CD4-positive, alpha-beta T cell treated with Interleukin-21 for 1 hour (primary cell): ENCODE results near the gene FGFR3.
"Not testable (repeated sequence)": the region's sequence is repeated elsewhere in the genome, so short reads cannot be mapped to it uniquely, and the experiment has no call there.

Source experiments
- DNase-seq: peaks from one replicate; pipeline ENCODE4 v3.0.0-alpha.2; 2020

Gene FGFR3

DNA sequence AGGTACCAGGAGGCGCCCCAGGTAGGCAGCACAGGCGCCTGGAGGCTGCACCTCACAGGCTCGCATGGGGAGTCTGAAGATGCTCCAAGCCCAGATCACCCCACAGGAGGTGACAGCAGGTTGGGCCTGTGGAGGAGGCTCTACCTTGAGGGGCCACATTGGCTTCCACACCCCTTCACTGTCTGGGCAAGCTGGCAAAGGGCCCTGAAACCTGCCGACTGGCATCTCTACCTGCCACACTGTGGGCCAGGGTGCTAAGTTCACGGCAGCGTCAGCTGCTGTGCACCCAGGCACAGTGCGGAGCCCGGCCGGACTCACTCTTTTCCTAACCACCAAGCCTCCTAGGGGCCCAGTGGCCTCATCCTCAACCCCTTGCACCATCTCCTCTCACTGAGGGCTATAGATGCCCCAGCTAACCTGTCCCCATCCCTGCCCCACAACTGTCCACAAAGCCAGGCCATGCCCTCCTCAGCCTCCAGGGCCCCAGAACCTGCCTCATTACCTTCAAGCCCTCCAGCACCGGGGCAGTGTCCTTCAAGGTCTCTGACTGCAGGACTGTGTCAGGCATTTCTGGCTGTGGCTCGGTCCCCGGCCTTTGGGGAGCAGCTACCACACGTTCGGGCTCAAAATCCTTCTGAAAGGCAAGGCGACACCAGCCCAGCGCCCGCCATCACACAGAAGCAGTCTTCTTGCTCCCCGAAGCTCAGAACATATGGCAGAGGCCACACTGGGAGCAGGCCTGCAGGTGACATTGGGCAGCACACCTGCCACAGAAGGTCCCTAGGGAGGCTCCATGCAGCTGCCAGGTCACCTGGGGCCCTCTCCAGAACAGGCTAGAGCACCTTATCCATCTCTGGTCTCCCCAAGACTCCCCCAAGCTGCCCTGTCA, 28.8 kb downstream of the FGFR3 start:
- DNase-seq: no peak

DNA sequence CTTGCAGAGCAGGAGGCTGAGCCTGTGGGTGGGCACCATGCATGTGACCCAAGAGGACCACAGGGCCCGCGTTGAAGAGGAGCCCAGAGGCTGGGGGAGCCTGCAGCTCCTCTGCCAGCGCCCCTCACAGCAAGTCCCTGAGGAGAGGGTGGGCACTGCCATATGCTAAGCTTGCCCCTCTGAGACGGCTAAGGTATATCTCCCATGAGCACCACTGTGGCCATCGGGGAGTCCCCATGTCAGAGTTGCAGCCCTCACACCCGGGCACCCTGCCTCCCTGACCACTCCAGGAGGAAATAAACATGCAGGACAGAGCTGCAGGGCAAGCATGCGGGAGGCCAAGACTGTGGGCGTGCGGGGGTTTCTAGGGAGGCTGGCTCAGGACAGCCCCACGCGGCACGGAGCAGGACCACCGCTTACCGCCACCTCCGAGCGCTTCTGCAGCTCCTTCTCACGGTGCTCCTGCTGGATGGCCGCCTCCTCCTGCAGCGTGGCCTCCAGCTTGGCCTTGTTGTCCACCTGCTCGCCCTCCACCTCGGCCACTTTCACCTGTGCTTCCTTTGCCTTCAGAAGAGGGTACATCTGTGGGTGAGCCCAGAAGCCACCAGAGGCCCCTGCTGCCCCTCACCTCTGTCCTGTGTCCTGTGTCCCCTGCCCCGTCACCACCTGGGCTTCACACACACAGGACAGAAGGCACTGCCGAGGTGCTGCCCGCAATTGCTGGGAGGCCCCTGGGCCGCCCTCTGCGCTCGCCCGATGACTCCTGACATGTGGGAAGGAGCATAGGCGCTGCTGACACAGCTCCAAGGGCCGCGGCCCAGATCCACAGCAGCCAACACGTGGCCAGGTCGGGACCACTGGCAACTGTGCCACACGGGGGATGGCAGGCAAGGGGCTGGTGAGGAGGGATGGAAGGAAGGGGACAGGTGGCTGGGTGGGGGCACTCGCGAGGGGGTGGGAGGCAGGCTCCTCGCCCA, 29.8 kb downstream of the FGFR3 start:
- DNase-seq: no peak

DNA sequence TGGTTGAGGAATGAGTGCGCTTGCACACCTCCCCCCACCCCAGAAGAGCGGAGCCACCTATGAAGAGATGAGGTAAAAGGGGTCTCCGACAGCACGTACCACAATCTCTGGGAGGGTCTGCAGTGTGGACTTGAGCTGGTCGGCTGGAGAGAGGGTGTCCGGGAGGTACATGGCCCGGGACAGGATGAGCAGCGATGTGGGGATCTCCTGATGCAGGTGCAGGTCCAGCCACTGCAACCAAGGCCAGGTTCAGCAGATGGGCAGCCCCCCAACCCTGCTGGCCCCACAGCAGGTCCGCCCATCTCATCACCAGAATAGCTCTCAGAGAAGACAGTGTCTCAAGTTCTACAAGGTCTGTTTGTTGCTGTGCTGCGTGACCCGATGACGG, 30.4 kb downstream of the FGFR3 start:
- DNase-seq: no peak

DNA sequence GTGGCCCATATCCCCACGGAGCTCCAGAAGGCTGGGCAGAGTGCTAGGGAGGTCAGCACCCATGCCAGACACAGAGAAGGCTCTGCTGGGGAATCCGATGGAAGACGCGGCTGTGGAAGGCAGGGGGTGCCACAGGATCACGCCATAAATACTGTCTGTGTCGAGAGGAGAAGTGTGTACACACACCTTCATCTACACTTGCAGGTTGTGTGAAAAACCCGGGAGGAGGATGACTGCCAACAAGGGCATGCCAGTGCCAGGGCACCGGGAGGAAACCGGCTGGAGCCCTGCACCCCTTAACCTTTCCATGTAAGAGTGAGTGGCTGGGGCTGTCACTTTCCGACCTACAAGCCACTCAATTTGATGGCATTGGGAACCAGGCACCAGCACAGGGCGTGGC, 31.7 kb downstream of the FGFR3 start:
- no peak for DNase-seq

DNA sequence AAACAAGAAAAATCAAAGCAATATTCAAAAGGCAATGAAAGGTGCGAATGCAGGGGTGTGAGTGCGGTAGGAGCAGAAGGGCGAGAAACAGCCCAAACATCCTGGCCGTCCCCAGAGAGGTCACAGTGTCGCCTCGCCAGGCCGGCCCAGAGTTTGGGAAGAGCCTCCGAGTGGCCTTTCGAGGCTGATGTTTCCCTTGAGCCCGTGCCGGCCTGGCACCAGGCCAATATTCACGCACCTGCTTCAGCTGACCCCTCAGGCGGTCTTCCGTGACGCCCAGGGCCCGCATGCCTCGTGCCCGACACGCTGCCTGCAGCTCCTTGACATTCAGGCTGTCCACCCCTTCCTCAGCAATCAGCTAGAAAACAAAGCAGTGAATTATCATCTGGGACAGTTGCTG, 32.2 kb downstream of the FGFR3 start:
- no peak for DNase-seq

DNA sequence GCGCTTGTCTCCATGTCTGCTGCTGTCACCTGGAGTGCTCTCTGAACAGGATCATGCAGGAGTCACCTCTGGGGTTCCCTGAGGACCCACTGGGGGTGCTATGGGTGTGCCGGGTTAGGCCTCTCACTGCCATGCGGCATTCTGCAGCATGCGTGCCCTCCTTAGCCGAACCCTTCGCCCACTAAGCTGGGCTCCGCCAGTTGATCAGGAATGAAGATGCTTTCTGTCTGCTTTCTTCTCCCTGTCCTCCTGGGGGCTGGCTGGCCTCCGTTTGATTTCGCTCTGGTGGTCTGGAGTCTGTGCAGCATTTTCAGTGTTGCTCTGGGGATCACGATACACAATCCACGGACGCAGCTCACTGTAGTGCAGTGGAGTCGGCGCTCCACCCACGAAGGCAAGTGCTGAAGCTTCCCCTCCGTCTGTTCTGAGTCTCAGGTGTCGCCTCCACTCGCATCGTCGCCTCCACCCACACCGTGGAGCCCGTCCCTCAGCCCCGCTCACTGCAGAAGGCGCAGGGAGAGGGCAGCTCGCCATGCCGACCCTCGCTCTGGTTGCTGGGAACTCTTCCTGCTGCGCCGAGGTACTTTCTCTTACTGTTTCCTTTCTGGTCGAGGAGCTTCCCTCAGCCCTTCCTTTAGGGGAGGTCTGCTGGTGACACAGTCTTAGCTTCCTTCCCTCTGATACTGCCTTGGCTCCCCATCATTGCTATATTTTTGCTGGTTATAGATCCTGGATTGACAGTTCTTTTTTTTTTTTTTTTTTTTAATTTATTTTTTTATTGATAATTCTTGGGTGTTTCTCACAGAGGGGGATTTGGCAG, 33.6 kb downstream of the FGFR3 start:
- DNase-seq: no peak

DNA sequence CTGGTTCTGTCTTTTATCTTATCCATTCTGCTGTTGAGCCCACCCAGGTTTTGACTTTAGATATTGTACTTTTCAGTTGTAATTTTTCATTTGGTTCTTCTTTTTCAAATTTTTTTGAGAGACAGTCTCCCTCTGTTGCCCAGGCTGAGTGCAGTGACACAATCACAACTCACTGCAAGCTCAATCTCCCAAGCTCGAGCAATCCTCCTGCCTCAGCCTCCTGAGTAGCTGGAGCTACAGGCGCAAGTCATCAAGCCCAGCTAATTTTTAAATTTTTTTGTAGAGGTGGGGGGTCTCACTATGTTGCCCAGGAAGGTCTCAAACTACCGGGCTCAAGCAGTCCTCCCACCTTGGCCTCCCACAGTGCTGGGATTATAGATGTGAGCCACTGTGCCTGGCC, 37.1 kb downstream of the FGFR3 start:
- DNase-seq: no peak

DNA sequence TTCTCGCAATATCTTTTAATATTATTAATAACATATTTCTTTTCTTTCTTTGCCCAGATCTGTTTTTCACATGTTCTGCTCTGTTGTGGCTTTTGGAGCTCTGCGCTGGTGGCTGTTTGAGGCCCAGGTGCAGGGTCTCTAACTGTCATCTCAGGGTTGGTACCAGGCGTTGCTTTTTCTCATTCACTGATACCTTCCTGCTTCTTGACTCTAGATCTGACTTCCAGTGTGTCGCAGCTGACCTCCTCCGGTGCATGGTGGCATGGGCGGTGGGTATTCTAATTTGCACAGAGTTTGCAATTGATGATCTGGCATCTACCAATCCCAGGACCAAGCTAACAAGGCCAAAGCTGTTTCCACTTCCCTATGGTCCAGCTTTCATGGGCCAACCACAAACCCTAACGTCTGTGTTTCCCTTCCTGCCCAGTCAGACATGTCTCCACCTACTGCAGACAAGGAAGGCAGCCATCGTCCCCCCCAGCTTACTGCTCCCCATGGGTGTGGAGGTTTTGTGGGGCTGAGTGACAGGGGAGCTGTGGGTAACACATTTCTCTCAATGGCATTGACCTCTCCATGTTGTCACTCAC, 37.6 kb downstream of the FGFR3 start:
- DNase-seq: no peak

DNA sequence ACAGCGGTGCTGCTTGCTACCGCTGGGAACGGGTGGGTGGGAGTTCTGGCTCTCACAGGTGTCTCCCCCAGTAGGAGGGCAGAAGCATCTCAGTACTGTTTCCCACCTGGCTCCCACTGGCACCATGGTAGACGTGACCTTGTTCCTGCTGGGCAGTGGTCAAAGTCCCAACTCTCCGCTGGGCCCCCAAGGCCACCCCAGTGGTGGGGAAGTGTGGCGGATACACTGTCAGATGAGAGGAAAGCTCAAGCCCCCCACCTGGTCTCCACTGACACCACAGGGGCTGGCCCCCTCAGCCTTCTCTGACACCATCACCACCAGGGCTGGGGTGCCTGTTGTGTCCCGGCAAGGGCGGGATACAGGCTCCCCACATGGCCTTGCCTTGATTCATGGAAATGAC, 38.2 kb downstream of the FGFR3 start:
- DNase-seq: no peak

DNA sequence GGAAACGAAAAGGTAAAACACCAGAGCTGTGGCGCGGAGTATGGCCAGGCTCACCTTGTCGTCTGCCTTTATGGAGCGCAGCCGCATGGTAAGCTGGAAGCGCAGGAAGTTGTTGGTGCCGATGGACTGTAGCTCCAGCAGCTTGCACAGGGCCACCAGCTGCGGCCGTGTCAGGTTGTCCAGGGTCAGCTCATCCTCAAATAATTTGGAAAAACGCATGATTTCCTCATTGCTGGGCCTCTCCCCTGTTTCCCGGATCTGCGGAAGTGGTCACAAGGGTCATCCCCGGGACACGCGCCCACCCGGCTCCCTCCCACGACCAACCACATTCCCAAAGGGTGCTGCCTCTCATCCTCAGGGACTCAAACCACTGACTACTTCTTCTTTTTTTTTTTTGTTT, 39.6 kb downstream of the FGFR3 start:
- no peak for DNase-seq

DNA sequence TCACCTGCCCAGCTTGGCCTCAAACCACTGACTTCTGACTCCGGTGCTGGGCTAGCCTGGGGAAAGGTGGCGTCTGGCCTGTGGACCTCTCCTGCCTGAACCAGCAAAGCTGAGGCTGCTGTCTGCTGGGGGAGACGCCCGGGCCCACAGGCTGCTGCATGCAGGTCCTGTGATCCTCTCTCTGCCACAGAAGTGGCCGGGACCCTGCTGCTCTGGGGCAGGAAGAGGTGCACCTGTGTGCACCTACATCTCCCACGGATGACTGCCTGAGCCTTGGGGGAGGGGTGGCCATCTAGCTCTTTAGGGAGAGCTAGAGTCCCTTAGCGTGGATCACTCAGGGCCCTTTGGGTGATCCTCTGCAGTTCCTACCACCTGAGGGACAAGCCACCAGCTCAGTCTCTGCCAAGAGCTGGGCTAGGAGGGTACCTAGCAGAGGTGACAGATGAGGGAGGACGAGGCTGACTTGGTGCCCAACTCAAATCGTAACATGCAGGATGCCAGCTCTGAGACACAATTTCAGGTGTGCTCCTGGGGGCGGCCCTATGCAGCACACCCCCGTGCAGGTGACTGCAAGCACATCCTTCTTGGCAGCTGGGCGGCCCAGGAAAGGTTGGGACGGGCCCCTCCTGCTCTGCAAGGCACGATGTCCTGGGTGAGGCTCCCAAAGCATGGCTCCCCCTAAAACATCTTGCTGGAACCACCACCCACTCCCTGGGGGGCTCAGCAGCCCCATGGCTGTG, 40.4 kb downstream of the FGFR3 start:
- DNase-seq: no peak

DNA sequence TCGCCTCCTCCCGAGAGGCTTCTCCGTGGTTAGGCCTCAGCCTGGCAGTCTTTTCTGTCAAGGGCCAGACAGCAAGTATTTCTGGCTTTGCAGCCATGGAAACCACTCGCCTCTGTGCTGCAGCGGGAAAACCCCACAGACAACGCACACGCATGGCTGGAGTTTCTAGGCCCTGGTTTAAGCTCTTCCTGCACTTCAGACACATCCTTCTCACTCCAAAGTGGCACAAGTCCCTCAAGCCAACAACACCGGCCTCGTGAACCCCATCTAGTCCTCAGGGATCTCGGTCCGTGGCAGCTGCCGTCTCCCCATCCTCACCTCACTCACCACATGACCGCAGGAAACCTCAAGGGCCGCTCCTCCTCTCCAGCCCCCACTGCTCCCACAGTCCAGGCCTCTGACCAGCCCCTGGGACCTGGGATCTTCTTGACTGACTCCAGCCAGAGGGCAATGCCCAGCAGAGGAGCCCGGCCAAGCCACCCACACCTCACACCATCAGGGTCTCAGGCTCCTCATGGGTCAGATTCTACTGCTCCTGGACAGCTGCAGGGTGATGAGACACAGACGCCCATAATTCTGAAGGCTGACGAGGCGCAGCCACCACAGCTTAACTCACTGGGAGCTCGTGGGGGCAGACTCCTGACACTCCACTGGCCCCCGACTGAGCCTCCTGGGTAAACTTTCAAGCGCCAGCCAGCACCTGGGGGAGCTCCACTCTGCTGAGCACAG, 41.1 kb downstream of the FGFR3 start:
- DNase-seq: no peak

DNA sequence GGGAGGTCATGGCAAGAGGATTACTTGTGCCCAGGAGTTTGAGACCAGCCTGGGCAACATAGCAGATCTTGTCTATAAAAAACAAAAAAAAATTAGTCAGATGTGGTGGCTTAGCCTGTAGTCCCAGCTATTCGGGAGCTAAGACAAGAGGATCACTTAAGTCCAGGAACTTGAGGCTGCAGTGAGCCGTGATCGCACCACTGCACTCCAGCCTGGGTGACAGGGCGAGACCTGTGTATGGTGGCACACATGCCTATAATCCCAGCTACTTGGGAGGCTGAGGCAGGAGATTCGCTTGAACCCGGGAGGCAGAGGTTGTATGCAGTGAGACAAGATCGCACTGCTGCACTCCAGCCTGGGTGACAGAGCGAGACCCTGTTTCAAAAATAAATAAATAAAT, 42.7 kb downstream of the FGFR3 start:
- DNase-seq: not testable (repeated sequence)

DNA sequence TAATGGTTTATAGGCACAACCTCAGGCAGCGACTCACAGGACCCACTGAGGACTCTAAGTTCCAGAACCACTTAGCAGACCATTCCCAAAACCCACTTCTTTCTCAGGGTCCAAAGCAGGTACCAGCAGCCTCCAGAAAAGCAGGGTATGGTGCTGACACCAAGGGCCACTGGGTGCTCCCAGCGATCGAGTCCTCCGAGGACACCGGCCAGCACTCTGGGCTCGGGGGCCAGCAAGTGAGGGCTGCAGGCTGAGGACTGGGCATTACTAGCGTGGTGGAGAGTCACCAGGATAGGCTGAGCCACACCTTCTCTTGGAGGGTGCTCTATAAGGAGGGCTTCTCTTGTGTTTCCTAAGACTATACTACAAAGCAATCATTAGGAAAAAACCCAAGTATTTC, 43.6 kb downstream of the FGFR3 start:
- no peak for DNase-seq

DNA sequence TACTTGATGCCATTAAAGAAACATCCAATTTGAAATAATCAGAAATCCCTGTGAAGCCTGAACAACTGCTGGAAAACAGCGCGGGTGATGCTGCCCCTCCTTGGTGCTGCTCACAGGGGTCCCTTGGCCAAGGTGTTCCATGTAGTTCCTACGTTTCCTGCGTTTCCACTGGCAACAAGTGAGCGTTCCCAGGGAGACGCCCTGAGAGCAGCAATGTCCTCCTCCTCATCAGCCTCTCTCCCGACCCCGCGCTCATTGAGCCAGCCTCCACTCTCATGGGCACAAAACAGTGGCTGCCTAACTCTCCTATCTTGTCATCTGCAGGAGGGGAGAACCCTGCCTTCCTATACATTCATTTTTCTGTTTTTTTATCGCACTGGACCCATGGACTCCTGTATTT, 44.0 kb downstream of the FGFR3 start:
- DNase-seq: no peak

DNA sequence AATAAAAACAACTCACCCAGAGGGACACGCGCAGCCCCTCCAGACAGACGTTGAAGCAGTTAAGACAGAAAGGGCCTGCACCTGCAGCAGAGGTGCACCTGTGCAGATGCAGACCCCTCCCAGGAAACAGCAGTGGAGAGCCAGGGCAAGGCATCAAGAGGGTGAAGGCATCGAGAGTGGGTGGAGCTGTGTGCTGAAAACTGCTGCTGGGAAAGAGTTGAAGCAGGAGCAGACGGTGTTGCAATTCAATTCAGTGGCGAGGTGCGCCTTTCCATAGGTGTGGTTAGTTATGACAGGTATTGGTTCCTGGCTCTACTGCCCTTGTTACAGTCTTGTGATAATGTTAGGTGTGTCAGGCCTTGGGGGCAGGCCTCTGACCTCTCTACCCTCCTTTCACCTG, 46.2 kb downstream of the FGFR3 start:
- DNase-seq: no peak

DNA sequence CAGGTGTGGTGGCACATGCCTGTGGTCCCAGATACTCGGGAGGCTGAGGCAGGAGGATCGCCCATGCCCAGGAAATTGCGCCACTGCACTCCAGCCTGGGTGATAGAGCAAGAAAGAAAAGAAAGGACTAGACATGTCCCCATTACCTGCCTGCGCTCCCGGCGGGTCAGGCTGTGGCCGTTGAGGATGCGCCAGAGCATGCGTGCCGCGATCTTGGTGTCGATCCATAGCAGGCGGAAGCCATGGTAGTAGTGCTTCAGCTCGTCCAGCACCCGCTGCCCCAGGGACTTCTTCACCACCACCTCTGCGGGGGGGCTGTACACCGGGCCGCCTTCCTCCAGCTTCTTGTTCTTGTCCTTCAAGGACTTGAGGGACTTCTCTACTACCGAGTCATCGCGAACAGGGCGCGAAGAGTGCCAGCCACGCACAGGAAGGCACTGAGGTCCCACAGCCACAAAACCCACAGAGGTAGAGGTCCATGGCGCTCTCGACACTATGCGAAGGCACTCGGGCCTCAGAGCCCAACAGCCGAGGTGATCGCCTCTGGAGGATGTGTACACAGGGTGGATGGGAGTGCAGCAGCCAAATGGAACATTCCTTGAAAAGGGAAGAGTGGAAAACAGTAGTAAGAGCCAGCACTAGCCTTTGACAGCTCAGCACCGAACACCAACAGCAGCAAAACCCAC, 48.3 kb downstream of the FGFR3 start:
- no peak for DNase-seq

DNA sequence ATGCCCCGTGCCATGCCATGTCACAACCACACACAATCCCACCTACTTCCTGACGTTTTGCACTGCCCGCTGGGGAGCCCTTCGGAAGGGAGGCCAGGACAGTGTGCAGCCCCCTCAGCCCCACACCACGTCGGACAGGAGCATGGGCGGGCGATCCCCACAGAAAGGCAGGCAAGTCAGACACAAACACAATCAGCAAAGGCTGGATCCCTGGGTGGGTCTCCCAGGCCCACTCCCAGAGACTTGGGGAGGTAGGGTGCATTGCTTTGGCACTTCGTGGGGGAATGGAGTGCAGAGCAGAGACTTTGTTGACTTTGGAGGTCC, 48.8 kb downstream of the FGFR3 start:
- no peak for DNase-seq

DNA sequence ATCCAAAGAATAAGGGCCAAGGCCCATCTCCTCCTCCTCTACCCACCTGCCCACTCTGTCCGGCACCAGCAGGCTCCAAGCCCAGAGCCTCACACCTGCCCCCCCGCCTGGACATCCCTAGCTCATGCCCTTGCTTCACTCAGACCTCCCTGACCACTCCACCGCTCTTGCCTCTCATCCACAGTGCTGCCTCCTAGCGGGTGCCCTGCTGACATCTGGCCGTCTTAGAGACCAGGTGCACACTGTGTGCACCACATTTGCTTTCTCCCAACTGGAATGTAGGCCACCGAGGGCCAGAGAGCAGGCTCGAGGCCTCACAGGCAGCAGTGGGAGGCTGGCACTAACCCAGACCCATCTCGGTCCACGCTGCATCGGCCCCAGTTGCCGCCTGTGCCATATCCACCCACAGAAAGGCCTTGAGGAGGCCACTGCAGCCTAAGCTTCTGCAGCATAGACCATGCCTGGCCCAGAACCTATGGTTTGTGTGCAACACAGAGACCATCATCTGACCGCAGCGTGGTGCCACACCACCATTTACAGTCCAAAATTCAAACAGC, 49.3 kb downstream of the FGFR3 start:
- DNase-seq: no peak

DNA sequence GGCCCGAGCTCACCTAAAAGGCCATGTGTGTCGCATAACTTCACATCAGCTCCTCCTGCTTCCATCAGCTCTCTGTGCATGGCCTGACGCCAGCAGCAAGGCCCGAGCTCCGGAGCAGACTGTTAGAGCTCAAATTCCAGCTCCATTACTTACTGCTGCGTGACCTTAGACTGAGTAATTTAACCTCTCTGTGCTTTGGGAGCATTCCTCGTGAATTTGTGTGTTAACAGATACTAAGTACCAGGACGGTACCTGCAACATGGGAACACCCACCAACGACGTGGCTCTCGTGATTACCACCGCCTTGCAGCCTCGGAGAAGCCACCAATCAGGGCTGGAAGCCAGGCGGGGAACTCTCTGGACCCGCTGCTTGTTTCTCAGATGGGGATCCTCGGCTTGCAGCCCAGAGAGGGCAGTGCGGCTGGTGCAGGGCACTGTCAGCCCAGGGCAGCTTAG, 49.9 kb downstream of the FGFR3 start:
- no peak for DNase-seq
